RWPE1 (cell line): ENCODE results near the gene PMEL.

Experiments
- CTCF ChIA-PET: fragments of 350-600 bp; sonication (Branson Sonifier 250); formaldehyde crosslinking; extraction: SDS; loops from one replicate; lab custom pipeline; 2021; lab: Yijun Ruan, JAX
- POLR2A ChIA-PET: fragments of 400-600 bp; formaldehyde crosslinking; extraction: SDS; loops from one replicate; lab custom pipeline; 2020; ENCODE audit warnings: antibody characterized with exemption; ENCODE audit not compliant: low non-redundant PET; lab: Yijun Ruan, JAX
- DNase-seq: peaks from one replicate; pipeline ENCODE4 v3.0.0; 2012; ENCODE audit warnings: low spot score
- H3K27ac ChIP-seq: fragments of 450-650 bp; 2 replicates; pipeline ENCODE4 v1.5.1; 2017
- TF ChIP-seq, protein P1 (sequence below): fragments of 450-650 bp; conservative IDR thresholded peaks from 2 replicates; pipeline ENCODE4 v1.5.1; 2017; ENCODE audit warnings: low read depth, mild to moderate bottlenecking

PMEL gene

DNA sequence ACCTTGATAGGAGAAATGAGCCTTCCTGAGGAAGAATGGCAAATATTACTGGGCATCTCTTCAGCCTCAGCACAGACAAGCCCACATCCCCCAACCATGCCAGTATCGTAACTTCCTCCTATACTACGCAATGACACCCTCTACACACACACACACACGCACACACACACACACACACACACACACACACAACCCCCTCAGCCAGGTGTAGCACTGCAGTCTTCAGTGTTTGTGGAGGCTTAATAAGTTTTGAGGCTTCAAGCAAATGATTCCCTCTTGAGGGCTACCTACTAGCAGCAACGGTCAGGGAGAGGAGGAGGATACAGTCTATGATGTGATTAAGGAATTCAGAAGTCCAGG lies 33.3 kb downstream of the PMEL start:
- POLR2A ChIA-PET: no interaction called here

DNA sequence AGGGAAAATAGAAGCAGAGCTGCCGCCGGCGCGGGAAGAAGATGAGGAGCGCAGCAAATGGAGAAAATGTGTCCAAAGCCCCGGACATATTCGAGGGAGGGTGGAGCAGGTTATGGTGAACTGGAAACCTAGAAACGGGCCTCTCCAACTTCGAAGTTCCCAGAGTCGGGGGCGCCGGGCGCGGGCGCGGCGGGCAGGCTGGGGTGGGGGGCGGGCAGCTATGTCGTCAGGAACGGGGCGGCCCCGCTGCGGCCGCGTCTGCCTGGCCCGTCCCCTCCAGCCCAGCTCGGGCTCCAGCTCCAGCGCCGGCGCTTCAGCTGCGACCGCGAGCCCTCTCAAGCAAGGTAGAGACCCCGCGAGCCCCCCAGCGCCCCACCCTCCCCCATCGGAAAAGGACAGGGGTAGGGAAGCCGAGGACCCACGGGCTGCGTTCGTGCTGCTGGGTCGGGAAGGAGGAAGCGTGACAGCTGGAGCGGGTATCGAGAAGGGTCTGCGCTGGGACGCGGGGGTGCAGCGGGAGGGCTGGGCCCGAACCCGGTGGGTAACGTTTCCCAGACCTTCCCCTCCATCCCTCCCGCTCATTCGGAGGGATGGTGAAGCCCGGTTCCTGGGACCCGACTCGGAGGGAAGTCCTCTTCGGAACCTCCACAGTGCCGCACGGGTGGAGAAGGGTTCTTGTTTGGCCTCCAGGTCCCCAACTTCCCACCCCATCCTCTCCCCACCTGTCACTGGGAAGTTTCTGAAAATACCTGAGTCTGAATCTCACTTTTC lies 33.9 kb downstream of the PMEL start:
- DNase-seq: no peak
- ChIA-PET POLR2A (interaction anchor here (0.6 kb wide), 4 partner anchors 42 to 103 kb away, joined by 3 read pairs; partner anchors contain the start of genes DNAJC14 and RAB5B), CTCF (interaction anchor here (0.6 to 1.5 kb wide), 4 partner anchors 9 to 1667 kb away, joined by 3 to 6 read pairs (median 4); no protein-coding TSS in a partner anchor)
- peak overlapping the region; percentile 99 for H3K27ac ChIP-seq
- TF ChIP-seq, protein P1, sequence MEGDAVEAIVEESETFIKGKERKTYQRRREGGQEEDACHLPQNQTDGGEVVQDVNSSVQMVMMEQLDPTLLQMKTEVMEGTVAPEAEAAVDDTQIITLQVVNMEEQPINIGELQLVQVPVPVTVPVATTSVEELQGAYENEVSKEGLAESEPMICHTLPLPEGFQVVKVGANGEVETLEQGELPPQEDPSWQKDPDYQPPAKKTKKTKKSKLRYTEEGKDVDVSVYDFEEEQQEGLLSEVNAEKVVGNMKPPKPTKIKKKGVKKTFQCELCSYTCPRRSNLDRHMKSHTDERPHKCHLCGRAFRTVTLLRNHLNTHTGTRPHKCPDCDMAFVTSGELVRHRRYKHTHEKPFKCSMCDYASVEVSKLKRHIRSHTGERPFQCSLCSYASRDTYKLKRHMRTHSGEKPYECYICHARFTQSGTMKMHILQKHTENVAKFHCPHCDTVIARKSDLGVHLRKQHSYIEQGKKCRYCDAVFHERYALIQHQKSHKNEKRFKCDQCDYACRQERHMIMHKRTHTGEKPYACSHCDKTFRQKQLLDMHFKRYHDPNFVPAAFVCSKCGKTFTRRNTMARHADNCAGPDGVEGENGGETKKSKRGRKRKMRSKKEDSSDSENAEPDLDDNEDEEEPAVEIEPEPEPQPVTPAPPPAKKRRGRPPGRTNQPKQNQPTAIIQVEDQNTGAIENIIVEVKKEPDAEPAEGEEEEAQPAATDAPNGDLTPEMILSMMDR: no peak

More for the DNA sequence above, 33.3 kb downstream of the PMEL start:
- H3K27ac ChIP-seq: peak overlapping the region; percentile 99
- no peak for DNase-seq
- CTCF ChIA-PET: interaction anchor here (1.5 to 1.9 kb wide), 2 partner anchors 8 to 24 kb away, joined by 6 read pairs; no protein-coding TSS in a partner anchor
- TF ChIP-seq, protein P1: no peak

- DNase-seq: no peak
Measured at GRCh38 chr12:55931317-55931779, 34.5 kb downstream of the PMEL start.

GRCh38 chr12:55930771-55931316 lies 35.0 kb downstream of the PMEL start, which contains the start of gene DGKA:
DGKA (plus strand) TSS chr12:55931162; CDS start chr12:55936504, 5,342 bp downstream.
- peak; percentile 77 for DNase-seq
- peak within 1 kb of the TSS; percentile 99 for H3K27ac ChIP-seq
- CTCF ChIA-PET: interaction anchor here (0.5 to 1.5 kb wide), 7 partner anchors 9 to 248 kb away, joined by 3 to 6 read pairs (median 3); no protein-coding TSS in a partner anchor
- TF ChIP-seq, protein P1: peak; percentile 78
- POLR2A ChIA-PET: no interaction called here

More at GRCh38 chr12:55931317-55931779, 34.5 kb downstream of the PMEL start:
- TF ChIP-seq, protein P1: no peak
- H3K27ac ChIP-seq: peak overlapping the region; percentile 99
- ChIA-PET CTCF (interaction anchor here (0.6 to 1.5 kb wide), 5 partner anchors 10 to 1666 kb away, joined by 3 to 6 read pairs (median 3); no protein-coding TSS in a partner anchor), POLR2A (interaction anchor here (0.6 kb wide), 4 partner anchors 42 to 102 kb away, joined by 3 read pairs; partner anchors contain the start of genes DNAJC14 and RAB5B)

GRCh38 chr12:55929306-55929791 lies 36.5 kb downstream of the PMEL start:
- CTCF ChIA-PET: interaction anchor here (0.7 kb wide), 1 partner anchor 11 kb away, joined by 4 read pairs; no protein-coding TSS in a partner anchor
- TF ChIP-seq, protein P1: no peak
- no peak for DNase-seq
- POLR2A ChIA-PET: interaction anchor here (0.6 kb wide), 1 partner anchor 13 kb away, joined by 3 read pairs; no protein-coding TSS in a partner anchor
- H3K27ac ChIP-seq: peak overlapping the region; percentile 99
